ENCODE measurements around the gene RBM18.

Gene RBM18

GRCh38 chr9:122220673-122221182 is 43.9 kb downstream of the RBM18 start:
- no peak for DNase-seq

GRCh38 chr9:122219856-122220672 is 44.6 kb downstream of the RBM18 start:
- no peak for DNase-seq

GRCh38 chr9:122218935-122219855 is 45.4 kb downstream of the RBM18 start:
- DNase-seq = no peak

GRCh38 chr9:122218071-122218934 is 46.3 kb downstream of the RBM18 start:
- no peak for DNase-seq

- DNase-seq = no peak
Measured at GRCh38 chr9:122217640-122218039, 47.0 kb downstream of the RBM18 start.

- no peak for DNase-seq
Measured at GRCh38 chr9:122216798-122217418, 47.7 kb downstream of the RBM18 start.

GRCh38 chr9:122216138-122216797 is 48.4 kb downstream of the RBM18 start:
- DNase-seq = no peak

GRCh38 chr9:122215663-122216062 is 49.0 kb downstream of the RBM18 start:
- DNase-seq = no peak

GRCh38 chr9:122214507-122214906 is 50.1 kb downstream of the RBM18 start:
- no peak for DNase-seq

GRCh38 chr9:122213589-122214413 is 50.8 kb downstream of the RBM18 start:
- peak; percentile 43 for DNase-seq

GRCh38 chr9:122213102-122213588 is 51.5 kb downstream of the RBM18 start:
- DNase-seq = no peak

- peak; percentile 36 for DNase-seq
Measured at GRCh38 chr9:122212473-122213004, 52.1 kb downstream of the RBM18 start.

- no peak for DNase-seq
Measured at GRCh38 chr9:122209451-122209850, 55.2 kb downstream of the RBM18 start.

GRCh38 chr9:122207096-122207495 is 57.5 kb downstream of the RBM18 start:
- DNase-seq = no peak

GRCh38 chr9:122206118-122207046 is 58.3 kb downstream of the RBM18 start:
- no peak for DNase-seq

- no peak for DNase-seq
Measured at GRCh38 chr9:122205176-122205575, 59.5 kb downstream of the RBM18 start.

GRCh38 chr9:122204491-122204890 is 60.1 kb downstream of the RBM18 start:
- DNase-seq = no peak

GRCh38 chr9:122204055-122204454 is 60.6 kb downstream of the RBM18 start:
- no peak for DNase-seq

- no peak for DNase-seq
Measured at GRCh38 chr9:122202111-122202510, 62.5 kb downstream of the RBM18 start.

All from right forelimb (tissue), 1 donor.